Measurements from ENCODE around the gene PEX12.

Gene PEX12

GRCh38 chr17:35546487-35546886 is 31.9 kb downstream of the PEX12 start:
- H3K4me3 ChIP-seq (ENCODE audit: low read length): no peak overlapping the region
- no peak for DNase-seq (ENCODE audit: low read depth)

GRCh38 chr17:35545150-35545549 is 33.2 kb downstream of the PEX12 start:
- DNase-seq (ENCODE audit: low read depth): no peak
- H3K4me3 ChIP-seq (ENCODE audit: low read length): no peak overlapping the region
- no peak for TF ChIP-seq CTCF (conservative IDR thresholded peaks at IDR 0.05; ENCODE audit: low read depth, low read length)

More at GRCh38 chr17:35546487-35546886, 31.9 kb downstream of the PEX12 start:
- TF ChIP-seq CTCF (conservative IDR thresholded peaks at IDR 0.05; ENCODE audit: low read depth, low read length): no peak

- no peak for DNase-seq (ENCODE audit: low read depth)
- H3K4me3 ChIP-seq (ENCODE audit: low read length): no peak overlapping the region
- no peak for TF ChIP-seq CTCF (conservative IDR thresholded peaks at IDR 0.05; ENCODE audit: low read depth, low read length)
Observed at GRCh38 chr17:35543856-35544255, 34.5 kb downstream of the PEX12 start.

- no peak for DNase-seq (ENCODE audit: low read depth)
- H3K4me3 ChIP-seq (ENCODE audit: low read length): no peak overlapping the region
- no peak for TF ChIP-seq CTCF (conservative IDR thresholded peaks at IDR 0.05; ENCODE audit: low read depth, low read length)
Observed at GRCh38 chr17:35542990-35543389, 35.4 kb downstream of the PEX12 start.

GRCh38 chr17:35541434-35541833 is 36.9 kb downstream of the PEX12 start:
- no peak for DNase-seq (ENCODE audit: low read depth)
- no peak overlapping the region for H3K4me3 ChIP-seq (ENCODE audit: low read length)
- TF ChIP-seq CTCF (conservative IDR thresholded peaks at IDR 0.05; ENCODE audit: low read depth, low read length): no peak

- TF ChIP-seq CTCF (conservative IDR thresholded peaks at IDR 0.05; ENCODE audit: low read depth, low read length): no peak
- H3K4me3 ChIP-seq (ENCODE audit: low read length): no peak overlapping the region
- no peak for DNase-seq (ENCODE audit: low read depth)
Observed at GRCh38 chr17:35540589-35541404, 37.6 kb downstream of the PEX12 start.

- no peak overlapping the region for H3K4me3 ChIP-seq (ENCODE audit: low read length)
- no peak for TF ChIP-seq CTCF (conservative IDR thresholded peaks at IDR 0.05; ENCODE audit: low read depth, low read length)
- no peak for DNase-seq (ENCODE audit: low read depth)
Observed at GRCh38 chr17:35539659-35540026, 38.7 kb downstream of the PEX12 start.

Data from retinal pigment epithelial cell (primary cell).